Measurements from ENCODE around the gene SLC9A3. TPM values are rescaled to one million over a fixed set of nuclear protein-coding genes. Genes with fewer than 3 reads are reported as not detected.

The SLC9A3 gene
- total and polyA plus RNA-seq, 2 of the 13 experiments (the other 11 are each of a cell fraction or from before 2014, with no cell fraction given), result 1.5 to 1.8 TPM

GRCh38 chr5:556909-557441 is 32.7 kb upstream of the SLC9A3 start (continued):
- TF ChIP-seq RERE (CRISPR knock-in tag; IDR thresholded peaks at IDR 0.05; ENCODE audit: low read depth) (no peak), RXRB (CRISPR knock-in tag; IDR thresholded peaks at IDR 0.05; ENCODE audit: borderline replicate concordance) (0 out of 2 replicates have a peak, but pooled peaks have one; percentile 58), ZSCAN29 (CRISPR knock-in tag; conservative IDR thresholded peaks at IDR 0.05) (no peak), ZNF652 (CRISPR knock-in tag; IDR thresholded peaks at IDR 0.05; ENCODE audit: borderline replicate concordance, low read depth) (no peak), LRRFIP1 (CRISPR knock-in tag; conservative IDR thresholded peaks at IDR 0.05) (no peak), ZNF619 (CRISPR knock-in tag; IDR thresholded peaks at IDR 0.05) (no peak), MXD4 (CRISPR knock-in tag; IDR thresholded peaks at IDR 0.05) (no peak), HBP1 (CRISPR knock-in tag; IDR thresholded peaks at IDR 0.05; ENCODE audit: low read depth) (no peak), ZBTB25 (CRISPR knock-in tag; IDR thresholded peaks at IDR 0.05) (no peak), HDAC2 (CRISPR knock-in tag; IDR thresholded peaks at IDR 0.05) (peak; percentile 27; the same call in 1 of the 2 replicates), GMEB1 (CRISPR knock-in tag; IDR thresholded peaks at IDR 0.05; ENCODE audit: borderline replicate concordance) (no peak), ZFYVE20 (CRISPR knock-in tag; IDR thresholded peaks at IDR 0.05; ENCODE audit: borderline replicate concordance, low read depth) (no peak), ZBTB26 (CRISPR knock-in tag; IDR thresholded peaks at IDR 0.05; ENCODE audit: borderline replicate concordance) (no peak), ATF3 (CRISPR knock-in tag; IDR thresholded peaks at IDR 0.05) (no peak), ZNF256 (CRISPR knock-in tag; conservative IDR thresholded peaks at IDR 0.05) (no peak)

Measured in HepG2 (cell line).